ENCODE data around the gene SPIRE1. TPM values are rescaled to one million over a fixed set of nuclear protein-coding genes. Genes with fewer than 3 reads are reported as not detected.

SPIRE1 gene
- total RNA-seq, 5 donors from 2014 or later (not counting 1 experiment from before 2014, with no cell fraction given), result 1.1 to 2.9 (median 1.4) TPM

GRCh38 chr18:12405066-12405465, 252.8 kb downstream of the SPIRE1 start:
- no peaks in the 10 kb centered on the region for H3K9me3 Mint-ChIP-seq
- H3K4me3 Mint-ChIP-seq, result peak overlapping the region in 1 of 3 donors; percentile 80
- ATAC-seq (replicated peaks in 1 of 4), result no peak
- Histone ChIP-seq H3K27me3 (replicated peaks in 1 of 2; ENCODE audit: control insufficient read depth in 2 of 2, extremely low read depth in 1 of 2, insufficient read depth in 2 of 2, low read length in 1 of 2) (peaks cover 4 to 56% of the 10 kb centered on the region in 2 experiments), H3K36me3 (ENCODE audit: control insufficient read depth in 2 of 2, extremely low read depth in 1 of 2, insufficient read depth in 1 of 2, low read length in 1 of 2) (no peaks in the 10 kb centered on the region), H3K4me3 (ENCODE audit: control insufficient read depth in 1 of 2, extremely low read depth in 1 of 2, low read length in 1 of 2) (no peak overlapping the region), H3K9me3 (no peaks in the 10 kb centered on the region), H3K4me1 (ENCODE audit: control insufficient read depth in 1 of 2, extremely low read depth in 1 of 2, insufficient read depth in 2 of 2, low read length in 2 of 2) (peaks cover 7 to 18% of the 10 kb centered on the region in 2 experiments), H3K27ac (ENCODE audit: low read length) (no peak overlapping the region)
- H3K27me3 Mint-ChIP-seq, result peaks cover 29 to 45% of the 10 kb centered on the region in 2 donors
- no peak for DNase-seq
- no peaks in the 10 kb centered on the region for H3K36me3 Mint-ChIP-seq
- H3K27ac Mint-ChIP-seq, result no peak overlapping the region
- 58% methylated on average over 2 of the region's 3 CpGs for WGBS (ENCODE audit: insufficient coverage)
- ChIA-PET POLR2A (no interaction called here), CTCF (interaction anchor here in 1 of 2 donors (0.5 kb wide), 1 partner anchor 75 kb away, joined by 3 read pairs; no protein-coding TSS in a partner anchor)
- peaks cover 10 to 23% (median 21%) of the 10 kb centered on the region in 3 donors for H3K4me1 Mint-ChIP-seq

- no peak overlapping the region for H3K4me3 ChIP-seq (ENCODE audit: control insufficient read depth in 1 of 2, extremely low read depth in 1 of 2, low read length in 1 of 2)
- H3K4me1 ChIP-seq (ENCODE audit: control insufficient read depth in 1 of 2, extremely low read depth in 1 of 2, insufficient read depth in 2 of 2, low read length in 2 of 2), result peaks cover 7 to 18% of the 10 kb centered on the region in 2 experiments
- POLR2A ChIA-PET, result no interaction called here
- WGBS (ENCODE audit: insufficient coverage), result 71% methylated on average over 4 of the region's 6 CpGs
- Mint-ChIP-seq H3K9me3 (no peaks in the 10 kb centered on the region), H3K36me3 (no peaks in the 10 kb centered on the region), H3K27ac (no peak overlapping the region), H3K4me1 (peaks cover 10 to 23% (median 21%) of the 10 kb centered on the region in 3 donors), H3K27me3 (peaks cover 29 to 52% of the 10 kb centered on the region in 2 donors), H3K4me3 (no peak overlapping the region)
- ATAC-seq (replicated peaks in 1 of 4), result no peak
- no peaks in the 10 kb centered on the region for H3K9me3 ChIP-seq
- no peak overlapping the region for H3K27ac ChIP-seq (ENCODE audit: low read length)
- no peak for DNase-seq
- CTCF ChIA-PET, result no interaction called here
- peaks cover 4 to 68% of the 10 kb centered on the region in 2 experiments for H3K27me3 ChIP-seq (replicated peaks in 1 of 2; ENCODE audit: control insufficient read depth in 2 of 2, extremely low read depth in 1 of 2, insufficient read depth in 2 of 2, low read length in 1 of 2)
- H3K36me3 ChIP-seq (ENCODE audit: control insufficient read depth in 2 of 2, extremely low read depth in 1 of 2, insufficient read depth in 1 of 2, low read length in 1 of 2), result no peaks in the 10 kb centered on the region
Observed at GRCh38 chr18:12403601-12404506, 254.1 kb downstream of the SPIRE1 start.

DNA sequence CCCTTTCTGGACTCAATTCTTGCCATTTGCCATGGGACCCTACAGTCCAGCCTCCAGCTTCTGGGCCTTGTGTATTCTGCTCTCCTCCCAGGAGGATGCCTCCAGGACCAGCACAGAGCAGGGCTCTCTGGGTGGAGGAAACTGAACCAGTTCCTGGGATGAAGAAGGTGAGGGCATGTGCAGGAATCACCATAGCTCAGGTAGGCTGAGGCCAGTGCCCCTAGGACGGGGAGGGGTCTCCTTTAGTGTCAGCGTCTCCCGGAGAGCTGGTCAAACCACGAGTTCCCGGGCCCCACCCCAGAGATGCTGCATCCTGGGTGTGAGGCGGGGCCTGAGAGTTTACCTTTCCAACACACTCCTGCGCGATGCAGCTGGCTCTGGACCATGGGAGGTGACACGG, 256.0 kb downstream of the SPIRE1 start:
- Histone ChIP-seq H3K27me3 (replicated peaks in 1 of 2; ENCODE audit: control insufficient read depth in 2 of 2, extremely low read depth in 1 of 2, insufficient read depth in 2 of 2, low read length in 1 of 2) (peaks cover 4 to 68% of the 10 kb centered on the region in 2 experiments), H3K4me3 (ENCODE audit: control insufficient read depth in 1 of 2, extremely low read depth in 1 of 2, low read length in 1 of 2) (no peak overlapping the region), H3K9me3 (no peaks in the 10 kb centered on the region), H3K36me3 (ENCODE audit: control insufficient read depth in 2 of 2, extremely low read depth in 1 of 2, insufficient read depth in 1 of 2, low read length in 1 of 2) (no peaks in the 10 kb centered on the region), H3K27ac (ENCODE audit: low read length) (no peak overlapping the region), H3K4me1 (ENCODE audit: control insufficient read depth in 1 of 2, extremely low read depth in 1 of 2, insufficient read depth in 2 of 2, low read length in 2 of 2) (peaks cover 6 to 7% of the 10 kb centered on the region in 2 experiments)
- peaks cover 37 to 60% of the 10 kb centered on the region in 2 donors for H3K27me3 Mint-ChIP-seq
- ChIA-PET CTCF (interaction anchor here in 1 of 2 donors (0.5 kb wide), 1 partner anchor 242 kb away, joined by 5 read pairs; no protein-coding TSS in a partner anchor), POLR2A (no interaction called here)
- no peaks in the 10 kb centered on the region for H3K36me3 Mint-ChIP-seq
- ATAC-seq (replicated peaks in 1 of 4) (no peak), DNase-seq (no peak)
- 48% methylated on average over 4 of the region's 9 CpGs for WGBS (ENCODE audit: insufficient coverage)
- no peak overlapping the region for H3K27ac Mint-ChIP-seq
- no peaks in the 10 kb centered on the region for H3K9me3 Mint-ChIP-seq
- peaks cover 9 to 11% (median 10%) of the 10 kb centered on the region in 3 donors for H3K4me1 Mint-ChIP-seq
- H3K4me3 Mint-ChIP-seq, result no peak overlapping the region

- no peaks in the 10 kb centered on the region for H3K9me3 Mint-ChIP-seq
- Histone ChIP-seq H3K36me3 (ENCODE audit: control insufficient read depth in 2 of 2, extremely low read depth in 1 of 2, insufficient read depth in 1 of 2, low read length in 1 of 2) (no peaks in the 10 kb centered on the region), H3K4me1 (ENCODE audit: control insufficient read depth in 1 of 2, extremely low read depth in 1 of 2, insufficient read depth in 2 of 2, low read length in 2 of 2) (no peaks in the 10 kb centered on the region), H3K27ac (ENCODE audit: low read length) (no peak overlapping the region), H3K9me3 (no peaks in the 10 kb centered on the region), H3K4me3 (ENCODE audit: control insufficient read depth in 1 of 2, extremely low read depth in 1 of 2, low read length in 1 of 2) (no peak overlapping the region), H3K27me3 (replicated peaks in 1 of 2; ENCODE audit: control insufficient read depth in 2 of 2, extremely low read depth in 1 of 2, insufficient read depth in 2 of 2, low read length in 1 of 2) (peaks cover 0 to 74% of the 10 kb centered on the region in 2 experiments)
- ATAC-seq (replicated peaks in 1 of 4), result no peak
- ChIA-PET POLR2A (no interaction called here), CTCF (no interaction called here)
- no peak for DNase-seq
- 89% methylated on average over 1 of the region's 5 CpGs for WGBS (ENCODE audit: insufficient coverage)
- H3K4me3 Mint-ChIP-seq, result no peak overlapping the region
- no peaks in the 10 kb centered on the region for H3K36me3 Mint-ChIP-seq
- H3K4me1 Mint-ChIP-seq, result no peaks in the 10 kb centered on the region
- peaks cover 37 to 55% of the 10 kb centered on the region in 2 donors for H3K27me3 Mint-ChIP-seq
- H3K27ac Mint-ChIP-seq, result no peak overlapping the region
Observed at GRCh38 chr18:12399231-12399630, 258.7 kb downstream of the SPIRE1 start.

GRCh38 chr18:12398625-12399024, 259.3 kb downstream of the SPIRE1 start:
- no CpG with 5 or more reads among the region's 5 CpGs for WGBS (ENCODE audit: insufficient coverage)
- H3K27me3 Mint-ChIP-seq, result peaks cover 34 to 51% of the 10 kb centered on the region in 2 donors
- H3K27ac Mint-ChIP-seq, result no peak overlapping the region
- H3K9me3 ChIP-seq, result no peaks in the 10 kb centered on the region
- no peaks in the 10 kb centered on the region for H3K36me3 ChIP-seq (ENCODE audit: control insufficient read depth in 2 of 2, extremely low read depth in 1 of 2, insufficient read depth in 1 of 2, low read length in 1 of 2)
- H3K27me3 ChIP-seq (replicated peaks in 1 of 2; ENCODE audit: control insufficient read depth in 2 of 2, extremely low read depth in 1 of 2, insufficient read depth in 2 of 2, low read length in 1 of 2), result peaks cover 0 to 73% of the 10 kb centered on the region in 2 experiments
- no peak overlapping the region for H3K4me3 ChIP-seq (ENCODE audit: control insufficient read depth in 1 of 2, extremely low read depth in 1 of 2, low read length in 1 of 2)
- ChIA-PET POLR2A (interaction anchor here in 1 of 2 donors (0.6 to 0.7 kb wide), 3 partner anchors 13 to 856 kb away, joined by 4 to 11 read pairs (median 10); no protein-coding TSS in a partner anchor), CTCF (interaction anchor here in 1 of 2 donors (0.7 kb wide), 1 partner anchor 541 kb away, joined by 4 read pairs; no protein-coding TSS in a partner anchor)
- H3K4me1 Mint-ChIP-seq, result no peaks in the 10 kb centered on the region
- ATAC-seq (replicated peaks in 1 of 4) (no peak), DNase-seq (no peak)
- H3K36me3 Mint-ChIP-seq, result no peaks in the 10 kb centered on the region
- H3K9me3 Mint-ChIP-seq, result no peaks in the 10 kb centered on the region
- H3K4me1 ChIP-seq (ENCODE audit: control insufficient read depth in 1 of 2, extremely low read depth in 1 of 2, insufficient read depth in 2 of 2, low read length in 2 of 2), result no peaks in the 10 kb centered on the region
- no peak overlapping the region for H3K27ac ChIP-seq (ENCODE audit: low read length)
- no peak overlapping the region for H3K4me3 Mint-ChIP-seq

- WGBS (ENCODE audit: insufficient coverage), result 89% methylated on average over 6 of the region's 6 CpGs
- Histone ChIP-seq H3K27ac (ENCODE audit: low read length) (no peak overlapping the region), H3K4me3 (ENCODE audit: control insufficient read depth in 1 of 2, extremely low read depth in 1 of 2, low read length in 1 of 2) (no peak overlapping the region), H3K36me3 (ENCODE audit: control insufficient read depth in 2 of 2, extremely low read depth in 1 of 2, insufficient read depth in 1 of 2, low read length in 1 of 2) (no peaks in the 10 kb centered on the region), H3K27me3 (replicated peaks in 1 of 2; ENCODE audit: control insufficient read depth in 2 of 2, extremely low read depth in 1 of 2, insufficient read depth in 2 of 2, low read length in 1 of 2) (peaks cover 0 to 66% of the 10 kb centered on the region in 2 experiments), H3K9me3 (no peaks in the 10 kb centered on the region), H3K4me1 (ENCODE audit: control insufficient read depth in 1 of 2, extremely low read depth in 1 of 2, insufficient read depth in 2 of 2, low read length in 2 of 2) (no peaks in the 10 kb centered on the region)
- H3K4me1 Mint-ChIP-seq, result no peaks in the 10 kb centered on the region
- H3K4me3 Mint-ChIP-seq, result no peak overlapping the region
- DNase-seq (no peak), ATAC-seq (replicated peaks in 1 of 4) (no peak)
- H3K9me3 Mint-ChIP-seq, result no peaks in the 10 kb centered on the region
- H3K27ac Mint-ChIP-seq, result no peak overlapping the region
- H3K27me3 Mint-ChIP-seq, result peaks cover 32 to 44% of the 10 kb centered on the region in 2 donors
- POLR2A ChIA-PET, result interaction anchor here in 1 of 2 donors (0.6 kb wide), 1 partner anchor 14 kb away, joined by 11 read pairs; no protein-coding TSS in a partner anchor
- CTCF ChIA-PET, result no interaction called here
- no peaks in the 10 kb centered on the region for H3K36me3 Mint-ChIP-seq
Observed at GRCh38 chr18:12397793-12398192, 260.1 kb downstream of the SPIRE1 start.

Measured in T-cell (primary cell).